GM06990 (cell line): ENCODE data around the gene ATG7.

ENCODE experiments used
- DNase-seq: peaks from one replicate; pipeline ENCODE4 v3.0.0-alpha.2; 2011; ENCODE audit not compliant: insufficient read length; ENCODE audit errors: extremely low read depth
- H3K27me3 ChIP-seq: replicated peaks from 2 replicates; pipeline ENCODE4 v1.6.0; 2011; ENCODE audit warnings: low read length; ENCODE audit not compliant: control insufficient read depth, insufficient read depth
- H3K36me3 ChIP-seq: 2 replicates; pipeline ENCODE4 v1.5.1; 2011; ENCODE audit warnings: low read length; ENCODE audit not compliant: control insufficient read depth, insufficient read depth
- H3K4me3 ChIP-seq: replicated peaks from 2 replicates; pipeline ENCODE4 v1.5.1; 2011; ENCODE audit warnings: low read depth, mild to moderate bottlenecking, control low read depth, low read length
- TF ChIP-seq, protein P1 (sequence below): IDR thresholded peaks from 2 replicates; pipeline ENCODE4 v1.5.1; 2011; ENCODE audit warnings: low read length, control low read depth, mild to moderate bottlenecking, inconsistent platforms; ENCODE audit not compliant: insufficient read depth, poor library complexity, severe bottlenecking

Gene ATG7

DNA sequence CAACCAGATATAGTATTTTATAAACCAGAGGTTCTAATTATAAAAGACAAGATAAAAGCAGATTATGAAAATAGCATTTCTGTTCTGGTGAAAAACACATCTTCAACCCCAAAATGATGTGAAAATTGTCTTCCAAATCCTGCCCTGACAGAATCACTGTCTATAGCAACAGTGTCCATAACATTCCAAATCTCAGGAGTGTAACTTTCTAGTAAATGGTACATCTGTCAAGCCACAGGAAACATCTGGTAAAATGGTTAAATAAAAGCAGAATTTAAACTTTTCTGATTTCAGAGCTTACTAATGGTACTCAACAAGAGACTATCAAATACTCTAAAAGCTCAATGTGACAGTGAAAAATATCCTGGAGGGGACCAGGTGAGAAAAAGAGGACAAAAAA lies 311.0 kb downstream of the ATG7 start:
- Histone ChIP-seq H3K27me3 (no peaks in the 10 kb centered on the region), H3K36me3 (no peaks in the 10 kb centered on the region), H3K4me3 (no peak overlapping the region)
- DNase-seq, result no peak
- TF ChIP-seq, protein P1, sequence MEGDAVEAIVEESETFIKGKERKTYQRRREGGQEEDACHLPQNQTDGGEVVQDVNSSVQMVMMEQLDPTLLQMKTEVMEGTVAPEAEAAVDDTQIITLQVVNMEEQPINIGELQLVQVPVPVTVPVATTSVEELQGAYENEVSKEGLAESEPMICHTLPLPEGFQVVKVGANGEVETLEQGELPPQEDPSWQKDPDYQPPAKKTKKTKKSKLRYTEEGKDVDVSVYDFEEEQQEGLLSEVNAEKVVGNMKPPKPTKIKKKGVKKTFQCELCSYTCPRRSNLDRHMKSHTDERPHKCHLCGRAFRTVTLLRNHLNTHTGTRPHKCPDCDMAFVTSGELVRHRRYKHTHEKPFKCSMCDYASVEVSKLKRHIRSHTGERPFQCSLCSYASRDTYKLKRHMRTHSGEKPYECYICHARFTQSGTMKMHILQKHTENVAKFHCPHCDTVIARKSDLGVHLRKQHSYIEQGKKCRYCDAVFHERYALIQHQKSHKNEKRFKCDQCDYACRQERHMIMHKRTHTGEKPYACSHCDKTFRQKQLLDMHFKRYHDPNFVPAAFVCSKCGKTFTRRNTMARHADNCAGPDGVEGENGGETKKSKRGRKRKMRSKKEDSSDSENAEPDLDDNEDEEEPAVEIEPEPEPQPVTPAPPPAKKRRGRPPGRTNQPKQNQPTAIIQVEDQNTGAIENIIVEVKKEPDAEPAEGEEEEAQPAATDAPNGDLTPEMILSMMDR, result no peak

DNA sequence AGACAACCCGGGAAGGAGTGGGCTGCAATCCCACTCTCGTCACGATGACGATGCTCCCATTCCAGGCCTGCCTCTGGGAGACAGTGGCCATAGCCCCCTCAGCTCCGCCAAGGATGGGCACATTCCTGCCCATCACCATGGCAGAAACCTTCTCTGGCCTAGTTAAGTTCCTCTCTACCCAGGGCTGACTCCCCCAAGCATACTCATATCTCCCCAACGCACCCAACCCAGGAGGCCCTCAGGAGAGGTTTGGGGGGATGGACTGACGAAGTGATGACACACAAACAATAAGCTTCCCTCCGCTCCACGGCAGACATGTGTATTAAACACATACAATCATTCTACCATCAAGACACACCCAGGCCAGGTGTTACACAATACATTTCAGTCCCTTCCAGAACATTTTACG lies 311.4 kb downstream of the ATG7 start:
- no peak for DNase-seq
- Histone ChIP-seq H3K27me3 (no peaks in the 10 kb centered on the region), H3K36me3 (no peaks in the 10 kb centered on the region; the same call in 1 of the 2 replicates), H3K4me3 (no peak overlapping the region)
- TF ChIP-seq, protein P1, result no peak

DNA sequence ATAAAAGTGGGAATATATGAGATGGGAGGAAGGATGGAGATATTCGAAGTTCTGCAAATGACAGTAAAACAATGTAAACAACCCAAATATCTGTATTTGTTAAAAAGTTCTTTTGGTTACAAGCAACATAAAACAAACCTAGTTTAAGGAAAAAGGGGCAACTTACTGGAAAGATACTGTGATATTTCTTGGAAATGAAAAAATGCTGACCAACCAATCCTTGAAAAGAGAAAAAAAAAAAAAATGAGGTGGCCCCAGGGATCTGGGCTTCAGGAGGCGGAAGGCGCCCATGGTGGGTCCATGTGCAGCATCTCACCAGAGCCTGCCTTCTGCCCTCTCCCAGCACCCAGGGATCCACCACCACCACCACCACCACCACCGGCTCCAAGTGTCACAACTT lies 312.4 kb downstream of the ATG7 start:
- no peak for DNase-seq
- TF ChIP-seq, protein P1, result no peak
- Histone ChIP-seq H3K4me3 (no peak overlapping the region), H3K36me3 (no peaks in the 10 kb centered on the region; the same call in 1 of the 2 replicates), H3K27me3 (no peaks in the 10 kb centered on the region)

DNA sequence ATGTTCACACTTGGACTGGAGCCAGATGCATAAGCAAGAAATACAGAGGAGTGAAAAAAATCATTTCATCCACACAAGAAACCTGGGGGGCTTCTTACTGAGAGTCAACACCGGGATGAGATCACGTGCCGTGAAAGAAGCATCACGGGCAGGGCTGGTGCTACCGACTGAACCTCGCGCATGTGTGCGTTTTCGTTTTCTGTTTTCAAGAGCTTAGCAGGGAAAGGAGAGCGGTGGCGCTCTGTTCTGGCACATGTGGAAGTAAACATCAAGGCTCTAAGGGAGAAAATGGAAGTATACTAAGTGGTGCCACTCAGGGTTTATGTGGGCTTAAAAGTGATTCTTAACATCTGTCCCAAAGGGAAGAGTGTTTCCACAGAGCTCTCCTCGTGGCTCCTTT lies 315.6 kb downstream of the ATG7 start:
- no peak for DNase-seq
- TF ChIP-seq, protein P1, result no peak
- H3K36me3 ChIP-seq, result peaks cover 1% of the 10 kb centered on the region
- no peak overlapping the region for H3K4me3 ChIP-seq
- no peaks in the 10 kb centered on the region for H3K27me3 ChIP-seq

DNA sequence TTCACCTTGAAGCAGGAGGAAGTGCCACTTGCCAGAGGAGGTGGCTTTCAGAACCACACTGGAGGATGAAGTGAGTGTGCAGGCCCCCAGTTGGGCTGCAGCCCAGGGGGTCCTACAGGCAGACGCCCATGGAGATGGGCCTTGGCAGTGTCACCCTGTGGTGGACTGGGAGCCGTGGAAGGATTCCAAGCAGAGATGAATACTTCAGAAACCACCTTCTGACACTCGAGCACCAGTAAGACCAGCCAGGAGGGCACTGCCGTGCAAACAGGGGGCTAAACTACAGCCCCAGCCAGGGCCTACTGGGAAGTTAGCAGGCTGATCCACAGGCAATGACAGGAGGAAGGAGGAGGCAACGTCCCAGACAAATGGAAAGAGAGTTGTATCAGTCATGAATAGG lies 316.1 kb downstream of the ATG7 start:
- no peaks in the 10 kb centered on the region for H3K27me3 ChIP-seq
- DNase-seq, result no peak
- no peak overlapping the region for H3K4me3 ChIP-seq
- H3K36me3 ChIP-seq, result peaks cover 1% of the 10 kb centered on the region
- TF ChIP-seq, protein P1, result no peak

DNA sequence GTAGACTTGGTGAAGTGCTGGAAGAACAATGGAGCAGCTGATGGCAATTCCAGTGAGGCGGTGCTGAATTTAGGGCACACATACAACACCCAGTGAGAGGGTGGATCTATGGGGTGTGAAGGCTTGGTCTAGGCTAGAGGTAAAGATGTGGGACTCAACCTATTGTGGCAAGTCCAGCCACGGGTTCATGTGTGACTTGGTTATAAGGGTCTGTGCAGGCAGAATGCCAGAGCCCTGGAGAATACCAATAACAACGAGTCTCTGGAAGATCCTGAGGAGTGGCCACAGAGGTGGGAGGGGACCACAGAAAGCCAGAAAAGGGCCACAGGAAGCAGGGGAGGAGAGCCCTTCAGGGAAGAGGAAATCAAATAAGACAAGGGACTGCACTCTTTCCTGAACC lies 316.6 kb downstream of the ATG7 start:
- TF ChIP-seq, protein P1, result no peak
- H3K36me3 ChIP-seq, result peaks cover 1% of the 10 kb centered on the region
- no peak for DNase-seq
- H3K4me3 ChIP-seq, result no peak overlapping the region
- no peaks in the 10 kb centered on the region for H3K27me3 ChIP-seq
